ENCODE data around the gene ETFRF1. TPM values are rescaled to one million over a fixed set of nuclear protein-coding genes. Genes with fewer than 3 reads are reported as not detected.

ETFRF1 gene
- total and polyA plus RNA-seq, 7 donors = 13.5 to 63.5 (median 38.0) TPM

DNA sequence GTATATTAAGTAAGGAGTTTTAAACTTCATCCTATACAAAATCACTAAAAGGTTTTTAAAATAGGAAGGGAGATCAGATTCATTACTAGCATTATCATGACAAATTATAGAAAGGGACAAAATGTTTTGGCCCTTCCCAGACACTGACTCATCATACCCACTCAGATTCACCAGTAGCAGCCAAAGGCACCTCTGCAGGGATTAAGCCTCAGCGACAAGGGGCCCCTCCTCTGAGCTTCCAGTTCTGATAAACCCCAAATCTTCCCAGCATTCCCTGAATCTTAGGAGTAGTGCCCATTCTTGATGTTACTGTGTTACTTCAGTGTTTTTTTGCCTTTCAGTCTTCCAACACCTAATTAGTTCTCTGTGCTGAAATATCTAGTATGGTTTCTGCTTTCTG, 41.2 kb downstream of the ETFRF1 start:
- intact Hi-C loops (cut with DNase I) = no loop called here
- WGBS, 2 donors = 78 to 86% methylated on average over 1 of the region's 1 CpG
- Histone ChIP-seq H3K36me3 (peaks cover 0 to 13% (median 0%) of the 10 kb centered on the region in 4 donors), H3K27me3 (no peaks in the 10 kb centered on the region), H3K4me1 (peaks cover 0 to 18% (median 10%) of the 10 kb centered on the region in 4 donors), H3K4me3 (no peak overlapping the region), H3K27ac (peak overlapping the region in 1 of 4 donors; percentile 65), H3K9me3 (no peaks in the 10 kb centered on the region)
- TF ChIP-seq POLR2AphosphoS5 (IDR thresholded peaks at IDR 0.05) (no peak), POLR2A (IDR thresholded peaks at IDR 0.05) (no peak), EP300 (IDR thresholded peaks at IDR 0.05) (no peak)
- TF ChIP-seq, protein P1, sequence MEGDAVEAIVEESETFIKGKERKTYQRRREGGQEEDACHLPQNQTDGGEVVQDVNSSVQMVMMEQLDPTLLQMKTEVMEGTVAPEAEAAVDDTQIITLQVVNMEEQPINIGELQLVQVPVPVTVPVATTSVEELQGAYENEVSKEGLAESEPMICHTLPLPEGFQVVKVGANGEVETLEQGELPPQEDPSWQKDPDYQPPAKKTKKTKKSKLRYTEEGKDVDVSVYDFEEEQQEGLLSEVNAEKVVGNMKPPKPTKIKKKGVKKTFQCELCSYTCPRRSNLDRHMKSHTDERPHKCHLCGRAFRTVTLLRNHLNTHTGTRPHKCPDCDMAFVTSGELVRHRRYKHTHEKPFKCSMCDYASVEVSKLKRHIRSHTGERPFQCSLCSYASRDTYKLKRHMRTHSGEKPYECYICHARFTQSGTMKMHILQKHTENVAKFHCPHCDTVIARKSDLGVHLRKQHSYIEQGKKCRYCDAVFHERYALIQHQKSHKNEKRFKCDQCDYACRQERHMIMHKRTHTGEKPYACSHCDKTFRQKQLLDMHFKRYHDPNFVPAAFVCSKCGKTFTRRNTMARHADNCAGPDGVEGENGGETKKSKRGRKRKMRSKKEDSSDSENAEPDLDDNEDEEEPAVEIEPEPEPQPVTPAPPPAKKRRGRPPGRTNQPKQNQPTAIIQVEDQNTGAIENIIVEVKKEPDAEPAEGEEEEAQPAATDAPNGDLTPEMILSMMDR (IDR thresholded peaks at IDR 0.05) = no peak
- no peak for DNase-seq

DNA sequence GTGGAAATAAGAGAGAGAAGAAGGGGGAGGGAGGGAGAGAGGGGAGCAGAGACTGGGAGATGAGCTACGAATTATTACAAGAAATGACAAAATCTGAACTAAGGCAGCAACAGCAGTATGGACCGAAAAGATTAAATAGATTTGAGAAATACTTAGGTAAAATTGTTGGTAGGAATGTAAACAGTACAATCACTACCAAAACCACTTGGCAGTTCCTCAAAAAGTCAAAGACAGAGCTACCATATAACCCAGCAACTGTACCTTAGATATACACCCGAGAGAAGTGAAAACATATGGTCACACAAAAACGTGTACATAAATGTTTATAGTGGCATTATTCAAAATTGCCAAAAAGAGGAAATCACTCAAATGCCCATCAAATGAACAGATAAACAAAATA, 41.6 kb downstream of the ETFRF1 start:
- Histone ChIP-seq H3K27ac (peak overlapping the region in 1 of 4 donors; percentile 65), H3K9me3 (no peaks in the 10 kb centered on the region), H3K36me3 (peaks cover 0 to 13% (median 0%) of the 10 kb centered on the region in 4 donors), H3K4me1 (peaks cover 0 to 22% (median 10%) of the 10 kb centered on the region in 4 donors), H3K4me3 (no peak overlapping the region), H3K27me3 (no peaks in the 10 kb centered on the region)
- WGBS, 2 donors = 75 to 79% methylated on average over 4 of the region's 4 CpGs
- intact Hi-C loops (cut with DNase I) = no loop called here
- TF ChIP-seq, protein P1 (IDR thresholded peaks at IDR 0.05) = no peak
- TF ChIP-seq POLR2AphosphoS5 (IDR thresholded peaks at IDR 0.05) = no peak
- no peak for TF ChIP-seq POLR2A (IDR thresholded peaks at IDR 0.05)
- no peak for TF ChIP-seq EP300 (IDR thresholded peaks at IDR 0.05)
- no peak for DNase-seq

DNA sequence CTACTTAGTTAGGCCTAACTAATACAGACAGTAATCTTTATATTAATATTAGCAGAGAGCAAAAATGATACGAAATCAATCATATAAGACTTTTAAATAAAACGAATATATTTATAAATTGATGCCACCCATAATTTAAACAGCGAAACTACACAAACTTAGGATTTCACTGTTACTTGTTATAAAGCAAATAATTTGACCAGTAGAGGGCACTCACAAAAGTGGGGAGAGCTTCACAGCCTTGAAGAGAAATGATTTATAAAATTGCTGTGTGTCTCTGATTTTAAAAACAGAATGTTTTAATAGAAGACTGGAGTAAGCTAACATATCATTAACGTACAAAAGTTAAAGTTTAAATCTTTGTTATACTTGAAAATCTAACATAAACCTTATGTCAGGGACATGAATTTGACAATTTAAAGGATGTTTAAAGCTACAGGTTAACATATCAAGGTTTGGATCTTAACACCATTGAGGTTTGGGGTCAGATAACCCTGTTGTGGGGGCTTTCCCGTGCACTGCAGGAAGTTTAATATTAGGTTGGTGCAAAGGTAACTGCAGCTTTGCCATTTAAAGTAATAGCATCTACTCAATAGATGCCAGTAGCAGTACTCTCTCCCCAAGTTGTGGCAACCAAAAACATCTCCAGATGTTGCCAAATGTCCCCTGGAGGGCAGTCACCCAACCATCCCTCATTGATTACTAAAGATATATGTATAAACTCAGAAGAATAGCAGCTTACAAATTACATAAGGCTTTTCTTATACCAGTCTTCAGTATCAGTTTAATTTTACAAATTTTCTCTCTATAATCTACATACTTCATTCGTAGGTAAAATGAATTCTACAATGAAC, 46.4 kb downstream of the ETFRF1 start:
- no peak for DNase-seq
- H3K27ac ChIP-seq = peak overlapping the region; percentile 30 to 57 (median 42)

DNA sequence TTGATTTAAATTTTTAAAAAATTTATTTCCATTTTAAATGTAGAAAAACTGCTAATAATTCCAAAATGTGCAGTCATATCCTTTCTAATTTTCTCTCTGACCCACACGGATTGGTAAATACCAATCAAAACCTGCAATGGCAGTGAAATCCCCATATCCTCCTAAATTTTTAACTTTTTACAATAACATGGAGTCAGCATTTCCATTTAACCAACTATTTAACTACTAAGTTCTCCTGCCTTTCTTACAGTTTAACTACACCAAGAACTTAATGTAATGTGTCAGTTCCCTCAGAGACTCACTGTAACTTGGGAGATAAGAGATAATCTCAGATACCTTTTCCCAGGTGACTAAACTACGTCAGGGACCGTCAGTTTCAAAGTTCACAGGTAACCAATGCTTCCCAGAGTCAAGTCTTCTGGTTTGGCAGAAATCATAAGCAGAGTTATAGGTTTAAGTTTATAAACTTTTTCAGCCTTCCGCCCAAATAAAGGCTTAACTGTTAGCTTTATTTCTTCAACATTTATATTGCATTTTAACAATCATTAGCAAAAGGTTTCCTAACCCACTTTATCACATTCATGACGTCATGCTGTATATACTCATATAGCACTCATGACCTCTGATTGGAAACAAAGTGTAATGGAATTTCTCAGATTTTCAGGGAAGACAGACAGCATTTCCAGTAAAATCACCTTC, 48.1 kb downstream of the ETFRF1 start:
- Histone ChIP-seq H3K9me3 (no peaks in the 10 kb centered on the region), H3K36me3 (peaks cover 0 to 5% (median 0%) of the 10 kb centered on the region in 4 donors), H3K27me3 (no peaks in the 10 kb centered on the region), H3K4me3 (no peak overlapping the region), H3K4me1 (peaks cover 0 to 21% (median under 1%) of the 10 kb centered on the region in 4 donors), H3K27ac (peak overlapping the region in 1 of 4 donors; percentile 3)
- 31 to 74% methylated on average over 5 of the region's 5 CpGs for WGBS, 2 donors
- DNase-seq = no peak
- TF ChIP-seq EP300 (IDR thresholded peaks at IDR 0.05) = no peak
- TF ChIP-seq POLR2AphosphoS5 (IDR thresholded peaks at IDR 0.05) = no peak
- no peak for TF ChIP-seq POLR2A (IDR thresholded peaks at IDR 0.05)
- TF ChIP-seq, protein P1 (IDR thresholded peaks at IDR 0.05) = no peak
- intact Hi-C loops (cut with DNase I) = loop anchor here (5.0 kb wide), 1 partner anchor 46 kb away; the partner anchor contains the start of genes DNAI7 and ETFRF1

More for the DNA sequence above, 46.4 kb downstream of the ETFRF1 start:
- H3K9me3 ChIP-seq = no peaks in the 10 kb centered on the region
- WGBS, 2 donors = 38 to 56% methylated on average over 6 of the region's 6 CpGs
- H3K27me3 ChIP-seq = no peaks in the 10 kb centered on the region
- H3K4me1 ChIP-seq = peaks cover 0 to 20% (median 5%) of the 10 kb centered on the region in 4 donors
- peaks cover 0 to 5% (median 0%) of the 10 kb centered on the region in 4 donors for H3K36me3 ChIP-seq
- TF ChIP-seq POLR2AphosphoS5 (IDR thresholded peaks at IDR 0.05) (no peak), EP300 (IDR thresholded peaks at IDR 0.05) (no peak), POLR2A (IDR thresholded peaks at IDR 0.05) (no peak)
- TF ChIP-seq, protein P1 (IDR thresholded peaks at IDR 0.05) = peak in 3 of 4 experiments; percentile 48 to 66 (median 65)
- intact Hi-C loops (cut with DNase I) = loop anchor here (5.0 kb wide), 1 partner anchor 44 kb away; the partner anchor contains the start of genes DNAI7 and ETFRF1
- no peak overlapping the region for H3K4me3 ChIP-seq

All from sigmoid colon (tissue), 7 donors.